SK-N-SH treated with all-trans-retinoic acid at 6 μM for 48 hours (cell line): ENCODE results near the gene JMJD1C.
"Not testable (repeated sequence)": the region's sequence is repeated elsewhere in the genome, so short reads cannot be mapped to it uniquely, and the experiment has no call there.

Source experiments
- ATAC-seq: fragments of 200-7000 bp; cut with Tn5 transposase; 3 replicates; pipeline ENCODE4 v1.9.1; 2020; ENCODE audit warnings: mild to moderate bottlenecking, moderate library complexity
- ARNTL ChIP-seq: fragments of 450-650 bp; formaldehyde crosslinking; IDR thresholded peaks from 2 replicates; pipeline ENCODE4 v1.5.0; 2020; ENCODE audit warnings: low read depth, mild to moderate bottlenecking, moderate library complexity, borderline replicate concordance
- BACH2 ChIP-seq: fragments of 250-450 bp; sonication (Bioruptor Pico); IDR thresholded peaks from 2 replicates; pipeline ENCODE4 v1.9.0; 2021; ENCODE audit warnings: mild to moderate bottlenecking, borderline replicate concordance
- CREB5 ChIP-seq: fragments of 250-450 bp; sonication (Bioruptor Pico); IDR thresholded peaks from 2 replicates; pipeline ENCODE4 v1.5.1; 2020; ENCODE audit warnings: low read depth, mild to moderate bottlenecking, moderate library complexity
- CSDC2 ChIP-seq: fragments of 250-450 bp; sonication (Bioruptor Pico); IDR thresholded peaks from 2 replicates; pipeline ENCODE4 v1.5.0; 2020; ENCODE audit warnings: mild to moderate bottlenecking, moderate library complexity
- ESRRG ChIP-seq: fragments of 250-450 bp; sonication (Bioruptor Pico); IDR thresholded peaks from 2 replicates; pipeline ENCODE4 v1.6.1; 2021; ENCODE audit warnings: mild to moderate bottlenecking
- GLIS3 ChIP-seq: fragments of 250-450 bp; sonication (Bioruptor Pico); IDR thresholded peaks from 2 replicates; pipeline ENCODE4 v1.5.0; 2020; ENCODE audit warnings: mild to moderate bottlenecking, moderate library complexity
- ISL1 ChIP-seq: fragments of 250-450 bp; sonication (Bioruptor Pico); IDR thresholded peaks from 2 replicates; pipeline ENCODE4 v2.1.2; 2022; ENCODE audit warnings: mild to moderate bottlenecking, moderate library complexity
- OSR1 ChIP-seq: fragments of 250-450 bp; sonication (Bioruptor Pico); IDR thresholded peaks from 2 replicates; pipeline ENCODE4 v1.8.0; 2022; ENCODE audit warnings: moderate library complexity, mild to moderate bottlenecking, inconsistent platforms
- PATZ1 ChIP-seq: fragments of 250-450 bp; sonication (Bioruptor Pico); IDR thresholded peaks from 2 replicates; pipeline ENCODE4 v1.8.0; 2020; ENCODE audit warnings: mild to moderate bottlenecking, moderate library complexity, borderline replicate concordance
- POU6F1 ChIP-seq: fragments of 250-450 bp; sonication (Bioruptor Pico); IDR thresholded peaks from 2 replicates; pipeline ENCODE4 v1.8.0; 2021; ENCODE audit warnings: low read depth, mild to moderate bottlenecking, moderate library complexity, borderline replicate concordance
- PPARA ChIP-seq: fragments of 250-450 bp; sonication (Bioruptor Pico); IDR thresholded peaks from 2 replicates; pipeline ENCODE4 v1.5.0; 2020; ENCODE audit warnings: mild to moderate bottlenecking, borderline replicate concordance
- RARB ChIP-seq: fragments of 250-450 bp; sonication (Bioruptor Pico); IDR thresholded peaks from 2 replicates; pipeline ENCODE4 v1.8.0; 2021; ENCODE audit warnings: mild to moderate bottlenecking, moderate library complexity
- SNAI2 ChIP-seq: fragments of 250-450 bp; sonication (Bioruptor Pico); IDR thresholded peaks from 2 replicates; pipeline ENCODE4 v1.5.0; 2020; ENCODE audit warnings: mild to moderate bottlenecking, moderate library complexity
- TCF4 ChIP-seq: fragments of 250-450 bp; sonication (Bioruptor Pico); IDR thresholded peaks from 2 replicates; pipeline ENCODE4 v1.8.0; 2021; ENCODE audit warnings: mild to moderate bottlenecking, moderate library complexity, borderline replicate concordance
- TOX ChIP-seq: fragments of 250-450 bp; sonication (Bioruptor Pico); IDR thresholded peaks from 2 replicates; pipeline ENCODE4 v1.8.0; 2021; ENCODE audit warnings: mild to moderate bottlenecking, moderate library complexity, borderline replicate concordance
- TSHZ2 ChIP-seq: fragments of 250-450 bp; sonication (Bioruptor Pico); IDR thresholded peaks from 2 replicates; pipeline ENCODE4 v1.5.0; 2020; ENCODE audit warnings: mild to moderate bottlenecking, moderate library complexity
- ZC3H10 ChIP-seq: fragments of 250-450 bp; sonication (Bioruptor Pico); IDR thresholded peaks from 2 replicates; pipeline ENCODE4 v1.5.1; 2021; ENCODE audit warnings: mild to moderate bottlenecking, moderate library complexity
- ZFP3 ChIP-seq: fragments of 250-450 bp; sonication (Bioruptor Pico); IDR thresholded peaks from 2 replicates; pipeline ENCODE4 v1.5.0; 2020; ENCODE audit warnings: mild to moderate bottlenecking, moderate library complexity
- ZFP30 ChIP-seq: fragments of 450-650 bp; formaldehyde crosslinking; IDR thresholded peaks from 2 replicates; pipeline ENCODE4 v1.5.0; 2022; ENCODE audit warnings: mild to moderate bottlenecking, moderate library complexity
- ZNF565 ChIP-seq: fragments of 450-650 bp; formaldehyde crosslinking; conservative IDR thresholded peaks from 2 replicates; pipeline ENCODE4 v1.5.0; 2020; ENCODE audit warnings: low read depth, mild to moderate bottlenecking, moderate library complexity
- ZNF70 ChIP-seq: fragments of 450-650 bp; formaldehyde crosslinking; IDR thresholded peaks from 2 replicates; pipeline ENCODE4 v1.5.0; 2020; ENCODE audit warnings: mild to moderate bottlenecking, moderate library complexity
- ZNF8 ChIP-seq: fragments of 450-650 bp; formaldehyde crosslinking; IDR thresholded peaks from 2 replicates; pipeline ENCODE4 v1.5.0; 2020; ENCODE audit warnings: mild to moderate bottlenecking, moderate library complexity

The JMJD1C gene

GRCh38 chr10:63288170-63288569 lies 177.6 kb downstream of the JMJD1C start (continued):
- no peak for TF ChIP-seq TSHZ2
- no peak for TF ChIP-seq ESRRG (CRISPR knock-in tag)
- TF ChIP-seq BACH2: no peak
- TF ChIP-seq ZFP30 (CRISPR knock-in tag): no peak
- no peak for TF ChIP-seq CSDC2 (CRISPR knock-in tag)
- TF ChIP-seq OSR1: no peak
- TF ChIP-seq RARB (CRISPR knock-in tag): no peak

GRCh38 chr10:63286754-63287264 lies 179.0 kb downstream of the JMJD1C start:
- TF ChIP-seq TOX (CRISPR knock-in tag) (no peak), ZFP30 (CRISPR knock-in tag) (no peak), GLIS3 (CRISPR knock-in tag) (no peak), PPARA (CRISPR knock-in tag) (no peak), ARNTL (CRISPR knock-in tag) (no peak)
- ATAC-seq: no peak

GRCh38 chr10:63286340-63286739 lies 179.4 kb downstream of the JMJD1C start:
- ATAC-seq: no peak
- TF ChIP-seq ZFP3 (CRISPR knock-in tag): no peak
- no peak for TF ChIP-seq CSDC2 (CRISPR knock-in tag)
- TF ChIP-seq ARNTL (CRISPR knock-in tag): no peak

- ATAC-seq: not testable (repeated sequence)
Measured at GRCh38 chr10:63283901-63284300, 181.9 kb downstream of the JMJD1C start.

- no peak for ATAC-seq
- TF ChIP-seq CREB5 (CRISPR knock-in tag) (no peak), ZNF565 (CRISPR knock-in tag) (no peak), OSR1 (no peak), PATZ1 (no peak), ZC3H10 (CRISPR knock-in tag) (no peak), ZNF70 (CRISPR knock-in tag) (no peak), ISL1 (no peak), TCF4 (CRISPR knock-in tag) (no peak), PPARA (CRISPR knock-in tag) (no peak), ZFP3 (CRISPR knock-in tag) (no peak), POU6F1 (CRISPR knock-in tag) (no peak), SNAI2 (CRISPR knock-in tag) (no peak), BACH2 (no peak), ZNF8 (no peak)
Measured at GRCh38 chr10:63283093-63283492, 182.7 kb downstream of the JMJD1C start.
